Epidermal melanocyte (primary cell): ENCODE data around the gene HHATL.

Source experiments
- DNase-seq: peaks from one replicate; pipeline ENCODE4 v3.0.0; 2011; ENCODE audit warnings: low spot score; ENCODE audit not compliant: insufficient read length

Gene HHATL

DNA sequence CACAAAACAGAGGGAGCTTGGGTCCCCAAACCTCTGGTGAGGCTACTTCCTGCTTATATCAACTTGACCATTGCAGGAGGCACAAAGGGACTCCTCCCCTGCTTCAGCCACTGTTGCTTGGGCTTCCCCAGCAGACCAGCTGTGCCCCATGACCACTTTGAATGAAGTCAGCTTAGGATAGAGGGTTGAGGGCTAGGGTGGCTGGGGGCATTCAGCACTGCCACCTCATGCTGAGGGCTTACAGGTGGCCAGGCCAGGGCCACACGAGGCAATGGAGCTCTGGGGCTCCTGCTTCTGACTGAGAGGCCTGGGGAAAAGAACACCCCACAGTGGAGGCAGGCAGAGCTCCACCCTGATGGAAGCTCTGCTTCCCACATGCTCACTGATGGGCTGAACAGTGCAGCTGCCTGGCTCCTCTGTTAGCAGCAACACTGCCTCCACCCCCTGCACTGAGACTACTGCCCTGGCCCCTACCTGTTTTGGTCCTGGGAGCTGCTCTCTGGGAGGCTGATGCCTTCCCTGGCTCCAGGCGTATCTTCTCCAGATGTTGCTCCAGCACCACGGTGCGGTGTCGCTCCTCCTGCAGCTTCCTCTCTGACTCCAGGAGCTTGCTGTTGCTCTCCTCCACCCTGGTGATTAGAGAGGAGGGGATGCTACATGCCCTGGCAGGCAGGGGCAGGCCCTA lies 10.2 kb upstream of the HHATL start:
- DNase-seq = no peak

DNA sequence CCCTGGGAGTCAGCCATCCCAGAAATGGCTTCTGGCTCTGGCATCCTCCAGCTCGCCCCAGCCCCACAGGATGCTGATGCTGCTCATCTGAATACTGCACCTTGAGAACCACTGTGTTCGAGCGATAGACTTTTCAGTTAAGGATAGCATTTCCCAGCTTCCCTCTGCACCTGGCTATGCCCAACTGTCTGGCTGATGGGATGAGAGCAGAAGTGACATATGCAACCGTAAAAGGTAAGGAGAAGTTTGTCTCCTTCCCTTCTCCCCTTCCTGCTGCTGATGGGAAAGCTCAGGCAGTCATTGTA lies 9.7 kb upstream of the HHATL start:
- DNase-seq = no peak

DNA sequence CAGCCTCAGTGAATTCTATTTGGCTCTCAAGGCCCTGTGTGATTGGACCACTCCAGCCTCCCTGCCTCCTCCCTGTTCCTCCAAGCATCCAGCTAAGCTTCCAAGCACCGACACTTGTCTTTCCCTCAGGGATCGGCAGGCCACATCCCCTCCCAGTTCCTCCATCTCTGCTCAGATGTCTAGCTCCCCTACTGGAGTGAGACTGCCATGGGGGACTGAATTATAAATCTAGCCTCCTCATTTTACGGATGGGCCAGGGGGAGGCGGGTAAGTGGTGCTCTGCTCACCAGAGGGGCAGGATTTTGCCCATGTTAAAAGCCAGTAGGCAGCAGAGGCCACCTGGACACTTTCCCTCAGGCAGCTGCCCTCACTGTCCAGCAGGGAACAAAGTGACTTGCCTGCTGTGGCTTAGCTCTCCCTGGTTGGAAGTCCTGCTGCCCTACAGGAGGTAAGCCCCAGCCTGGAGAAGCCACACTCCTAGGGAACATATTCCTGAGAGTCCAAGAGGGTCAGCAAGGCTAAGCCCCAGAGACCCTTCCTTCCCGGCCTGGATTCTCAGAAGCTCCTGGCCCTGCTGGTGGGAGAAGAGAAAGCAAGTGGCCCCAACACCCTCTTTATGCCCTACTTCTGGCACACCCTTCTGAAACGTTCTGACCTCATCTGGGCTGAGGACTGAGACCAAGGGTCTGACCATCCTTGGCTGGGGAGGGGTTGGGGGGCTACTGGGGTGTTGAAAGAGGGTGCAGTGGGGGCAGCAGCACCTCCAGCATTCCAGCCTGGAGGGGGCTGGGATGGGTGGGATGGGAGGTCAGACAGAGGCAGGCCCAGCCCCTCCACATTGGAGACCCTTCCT lies 9.1 kb upstream of the HHATL start:
- no peak for DNase-seq

DNA sequence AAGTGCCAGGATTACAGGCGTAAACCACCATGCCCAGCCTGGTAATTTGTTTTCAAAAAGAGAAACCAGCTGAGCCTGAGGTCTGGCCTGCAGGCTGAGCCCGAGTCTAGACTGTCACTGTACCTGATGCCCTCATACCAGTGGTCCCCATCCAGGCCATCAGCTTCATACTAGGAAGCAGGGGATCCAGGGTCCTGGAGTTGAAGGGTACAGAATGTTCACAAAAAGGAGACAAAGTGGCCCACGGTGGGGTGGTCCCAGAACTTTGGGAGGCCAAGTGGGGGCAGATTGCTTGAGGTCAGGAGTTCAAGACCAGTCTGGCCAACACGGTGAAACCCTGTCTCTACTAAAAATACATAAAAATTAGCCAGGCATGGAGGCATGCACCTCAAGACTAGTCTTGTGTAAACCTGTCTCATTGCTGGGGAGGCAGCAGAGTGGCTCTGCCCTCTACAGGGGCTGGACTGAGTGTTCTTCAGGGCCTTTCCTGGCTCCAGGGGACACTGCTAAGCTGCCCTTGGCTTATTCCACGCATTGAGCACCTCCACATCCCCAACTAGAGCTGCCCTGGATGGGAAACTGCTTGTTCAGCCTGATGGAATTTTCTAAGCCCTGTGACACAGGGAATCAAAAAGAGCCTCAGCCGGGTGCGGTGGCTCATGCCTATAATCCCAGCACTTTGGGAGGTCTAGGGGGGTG lies 7.9 kb upstream of the HHATL start:
- DNase-seq = no peak

DNA sequence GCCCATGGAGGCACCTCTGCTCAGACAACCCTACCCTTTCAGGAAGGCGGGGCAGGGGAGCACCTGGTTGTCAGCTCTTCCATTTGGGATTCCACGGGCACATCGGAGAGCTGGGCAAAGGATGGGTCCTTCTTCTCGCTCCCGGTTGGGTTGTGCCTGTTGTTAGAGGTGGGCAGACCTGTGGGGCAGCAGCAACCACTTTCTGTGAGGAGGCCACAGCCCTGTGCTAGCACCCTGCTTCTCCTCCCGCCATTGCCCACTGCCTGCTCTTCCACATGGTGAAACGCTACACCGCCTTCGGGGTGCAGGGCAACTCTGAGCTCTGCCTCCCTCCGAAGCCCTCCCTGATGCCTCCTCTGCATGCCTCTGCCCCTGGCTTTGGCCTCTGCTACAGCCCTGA lies 7.0 kb upstream of the HHATL start:
- no peak for DNase-seq

DNA sequence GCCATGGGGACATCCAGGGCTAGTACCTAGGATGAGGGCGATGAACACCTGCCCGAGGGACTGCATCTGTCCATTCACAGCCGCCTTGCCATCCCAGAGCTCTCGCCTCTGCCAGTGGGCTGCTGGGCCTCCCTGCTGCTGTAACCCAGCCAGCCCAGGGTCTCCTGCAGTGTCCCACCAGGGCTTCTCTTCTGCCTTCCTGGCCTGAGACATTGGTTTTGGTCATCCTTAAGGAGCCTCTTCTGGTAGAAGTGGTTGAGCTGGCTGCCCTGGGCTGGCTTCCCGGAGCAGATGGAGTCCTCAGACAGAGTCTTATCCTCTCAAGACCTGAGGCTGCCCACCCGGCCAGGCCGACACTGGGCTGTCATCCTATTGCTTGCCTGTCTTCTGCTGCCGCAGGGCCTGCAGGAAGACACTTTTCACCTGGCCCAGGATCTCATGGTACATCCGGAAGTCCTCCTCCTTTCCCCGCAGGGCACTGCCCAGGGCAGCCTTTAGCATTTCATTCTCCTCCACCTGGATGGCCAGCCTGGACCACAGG lies 6.1 kb upstream of the HHATL start:
- no peak for DNase-seq

DNA sequence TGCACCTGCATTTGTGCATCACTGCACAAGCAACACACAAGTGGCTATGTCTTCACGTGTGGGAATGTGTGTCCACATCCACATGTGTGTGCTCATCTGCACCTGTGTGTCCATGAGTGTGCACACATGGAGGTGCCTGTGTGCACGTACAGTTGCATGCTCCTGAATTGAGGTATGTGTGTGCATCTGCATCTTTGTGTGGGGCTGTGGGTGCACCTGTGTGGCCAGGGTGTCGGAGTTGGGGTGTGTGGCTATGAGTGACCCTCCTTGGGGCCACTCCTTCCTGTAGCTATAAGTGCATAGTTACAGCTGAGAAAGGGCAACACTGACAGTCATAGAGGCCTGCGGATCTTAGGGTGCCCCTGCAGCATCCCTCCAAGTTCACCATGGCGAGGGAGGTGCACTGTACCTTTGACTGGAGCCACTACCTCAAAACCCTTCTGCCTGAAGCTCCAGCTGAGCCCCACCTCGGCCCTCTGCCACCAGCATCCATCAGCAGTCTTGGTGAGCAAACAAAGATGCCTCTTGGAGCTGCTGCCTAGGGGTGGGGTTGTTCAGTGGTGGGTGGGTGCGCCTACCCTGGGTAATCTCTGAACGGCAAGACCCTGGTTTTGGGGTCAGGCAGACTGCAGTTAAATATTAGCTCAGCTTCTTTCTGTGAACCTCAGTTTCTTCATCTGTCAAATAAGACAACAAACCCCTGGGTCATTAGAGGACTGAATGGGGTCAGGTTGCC lies 5.2 kb upstream of the HHATL start:
- no peak for DNase-seq

DNA sequence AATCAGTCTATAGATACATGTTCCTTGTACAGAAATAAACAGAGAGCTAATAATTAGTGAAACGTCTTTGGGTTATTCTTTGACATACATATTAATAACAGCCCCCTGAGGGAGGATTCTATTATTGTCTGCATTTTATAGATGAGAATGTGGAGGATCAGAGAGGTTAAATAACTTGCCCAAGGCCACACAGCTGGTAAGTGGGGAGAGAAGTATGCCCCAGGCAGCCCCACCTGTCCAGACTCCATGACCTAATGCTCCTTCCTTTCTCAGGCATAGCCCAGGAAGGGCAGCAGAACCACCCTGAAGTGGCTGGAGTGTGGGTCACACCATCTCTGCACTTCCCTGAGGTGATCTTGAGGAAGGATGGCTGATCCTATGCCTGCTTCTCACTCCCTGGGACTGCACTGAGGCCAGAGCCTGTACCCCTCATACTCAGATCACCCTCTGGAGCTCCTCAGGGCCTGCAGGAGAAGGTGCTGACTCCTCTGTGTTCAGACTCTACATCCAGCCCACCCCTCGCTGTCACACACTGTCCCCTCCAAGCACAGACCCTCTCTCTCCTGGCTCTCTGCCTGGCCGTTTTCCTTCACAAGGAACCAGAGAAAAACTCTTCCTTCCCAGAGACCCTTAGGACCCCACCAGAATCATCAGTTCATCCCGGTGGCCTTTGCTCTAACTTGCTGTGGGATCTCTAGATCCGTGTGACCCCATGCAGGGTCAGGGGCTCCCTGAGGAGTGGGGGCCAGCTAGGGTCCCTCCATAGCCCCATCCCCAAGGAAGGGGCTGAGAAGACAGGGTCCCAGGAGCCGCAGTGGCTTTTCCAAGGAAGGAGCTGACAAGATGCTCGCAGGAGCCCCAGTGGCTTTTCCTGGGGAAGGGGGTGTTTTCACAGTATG lies 4.4 kb upstream of the HHATL start:
- DNase-seq = no peak

DNA sequence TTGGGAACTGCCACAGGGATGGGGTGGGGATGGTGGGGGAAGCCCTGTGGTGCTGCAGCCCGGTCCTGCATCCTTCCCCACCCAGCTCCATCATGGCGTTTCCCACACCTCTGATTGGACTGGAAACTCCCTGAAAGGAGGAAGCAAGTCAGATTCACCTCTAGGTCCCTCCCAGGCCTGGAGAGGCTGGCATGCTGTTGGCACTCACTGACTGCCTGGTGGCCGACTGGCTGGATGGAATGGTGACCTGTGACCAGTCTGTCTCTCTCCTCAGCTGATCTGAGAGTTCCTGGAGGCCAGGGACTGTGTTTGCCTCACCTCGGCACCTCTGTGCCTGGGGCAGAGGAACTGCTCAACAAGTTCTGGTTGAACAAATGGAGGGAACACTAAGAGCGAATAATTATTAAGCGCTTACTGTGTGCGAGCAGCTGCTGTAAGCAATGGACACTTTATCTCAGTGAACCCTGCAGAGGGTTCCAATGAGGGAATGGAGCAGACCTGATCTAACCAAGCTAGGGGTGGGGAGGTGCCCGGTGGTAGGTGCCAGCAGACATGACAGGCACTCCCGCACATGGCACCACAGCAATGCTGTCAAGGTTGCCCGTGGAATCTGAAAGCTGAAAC lies 3.5 kb upstream of the HHATL start:
- DNase-seq = no peak

DNA sequence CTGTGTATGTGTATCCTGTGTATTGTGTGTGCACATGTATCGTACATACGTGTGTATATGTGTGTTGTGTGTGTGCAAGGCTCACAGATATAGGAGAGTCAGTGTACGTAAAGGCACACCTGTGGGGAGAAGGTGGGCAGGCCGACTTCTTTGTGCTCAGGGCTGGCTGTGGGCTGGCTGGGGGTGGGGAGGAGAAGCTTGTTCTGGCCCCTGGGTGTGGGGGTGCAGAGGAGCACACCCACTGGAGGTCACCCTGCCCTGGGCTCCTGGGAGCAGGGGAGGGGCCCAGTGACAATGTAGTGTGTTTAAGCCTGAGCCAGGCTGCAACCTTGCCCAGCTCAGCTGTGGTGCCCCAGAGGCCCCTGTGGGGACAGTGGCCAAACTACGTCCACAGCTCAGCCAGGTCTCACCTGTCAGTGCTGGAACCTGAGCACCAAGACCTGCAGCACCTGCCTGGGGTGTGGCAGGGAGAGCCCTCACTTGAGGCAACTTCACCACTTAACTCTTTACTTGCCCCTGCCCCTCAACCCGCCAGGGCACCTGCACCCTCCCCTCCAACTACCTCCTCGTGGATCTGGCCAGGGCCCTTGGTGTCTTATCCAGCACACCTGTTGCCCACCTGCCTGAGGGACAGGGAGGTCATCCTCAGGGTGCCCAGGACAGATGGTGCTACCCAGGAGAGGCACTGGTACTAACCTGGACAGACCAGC lies 2.6 kb upstream of the HHATL start:
- no peak for DNase-seq

DNA sequence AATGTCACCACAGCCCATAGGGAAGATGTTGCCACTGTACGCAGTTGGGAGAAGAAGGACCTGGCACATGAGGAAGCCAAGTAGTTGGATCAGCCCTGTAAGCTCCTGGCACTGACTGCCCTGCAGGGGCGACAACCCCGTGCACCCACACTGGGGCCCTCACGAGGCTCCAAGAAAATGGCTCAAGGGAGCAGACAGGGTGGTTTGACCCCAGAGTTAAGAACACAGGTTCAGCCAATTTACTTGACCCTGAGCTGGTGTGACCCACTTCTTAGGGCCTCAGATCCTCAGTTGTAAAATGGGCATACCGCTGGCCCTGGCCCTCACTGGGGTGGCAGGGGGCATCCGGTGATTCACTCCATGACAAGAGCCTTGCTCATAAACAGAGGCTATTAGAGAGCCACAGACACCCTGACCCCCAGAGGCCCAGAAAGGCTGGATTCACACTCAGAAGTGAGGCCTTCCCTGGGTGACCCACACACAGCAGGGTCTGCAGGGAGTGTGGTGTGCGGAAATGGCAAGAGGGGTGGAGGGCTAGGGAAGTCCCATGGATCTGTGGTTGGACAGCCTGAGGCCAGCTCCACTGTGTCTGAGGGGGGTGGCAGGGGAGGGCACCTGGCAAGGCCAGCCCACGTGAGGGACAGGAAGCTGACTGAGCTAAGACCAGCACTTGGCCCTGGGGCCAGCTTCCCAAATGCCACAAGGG lies 1.7 kb upstream of the HHATL start:
- no peak for DNase-seq

DNA sequence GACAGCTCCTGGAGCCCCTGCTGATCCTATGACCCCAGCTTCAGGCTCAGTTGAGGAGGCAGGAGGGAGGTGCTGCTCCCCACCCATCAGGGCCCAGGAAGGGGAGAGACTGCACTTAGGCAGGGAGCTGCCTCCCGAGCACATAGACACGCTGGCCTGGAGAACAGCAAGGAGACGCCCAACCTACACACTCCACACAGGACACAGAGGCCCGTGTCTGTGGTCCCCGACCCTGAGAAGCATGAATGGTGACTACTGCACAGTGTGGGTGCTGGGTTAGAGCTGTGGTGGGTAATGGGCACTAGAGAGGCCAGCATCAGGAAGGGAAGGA lies 1.1 kb upstream of the HHATL start:
- no peak for DNase-seq

DNA sequence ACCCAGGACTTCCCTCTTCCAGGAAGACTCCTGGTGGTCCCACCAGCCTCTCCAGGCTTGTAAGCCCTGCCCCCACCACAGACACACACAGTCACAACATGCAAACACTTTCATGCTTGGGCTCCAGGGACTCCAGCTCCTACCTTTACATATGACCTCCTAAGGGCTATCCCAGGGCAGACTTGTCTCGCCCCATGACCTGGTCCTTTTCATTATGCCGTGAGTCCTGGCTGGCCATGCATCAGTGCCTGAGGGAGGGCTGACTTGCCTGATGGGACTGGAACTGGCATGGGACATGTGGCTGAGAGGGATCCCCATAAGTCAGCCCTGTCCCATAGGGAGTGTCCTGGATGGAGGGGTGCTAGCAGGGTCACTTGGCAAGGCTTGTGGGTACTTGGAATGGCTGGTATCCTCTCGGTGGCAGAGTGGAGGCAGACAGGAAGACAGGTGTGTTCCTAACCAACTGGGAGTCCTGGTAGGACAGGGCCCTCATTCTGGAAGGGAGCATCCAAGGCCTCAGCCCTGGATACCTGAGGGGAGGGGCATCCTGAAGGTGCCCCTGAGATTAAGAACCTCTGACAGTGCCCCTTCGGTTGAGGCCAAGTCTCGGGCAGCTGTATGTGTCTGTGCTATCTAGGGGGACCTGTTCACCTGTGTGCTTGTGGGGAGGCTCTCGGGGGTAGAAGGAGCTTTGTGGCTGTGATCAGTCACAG lies 540 bp upstream of the HHATL start:
- no peak for DNase-seq

DNA sequence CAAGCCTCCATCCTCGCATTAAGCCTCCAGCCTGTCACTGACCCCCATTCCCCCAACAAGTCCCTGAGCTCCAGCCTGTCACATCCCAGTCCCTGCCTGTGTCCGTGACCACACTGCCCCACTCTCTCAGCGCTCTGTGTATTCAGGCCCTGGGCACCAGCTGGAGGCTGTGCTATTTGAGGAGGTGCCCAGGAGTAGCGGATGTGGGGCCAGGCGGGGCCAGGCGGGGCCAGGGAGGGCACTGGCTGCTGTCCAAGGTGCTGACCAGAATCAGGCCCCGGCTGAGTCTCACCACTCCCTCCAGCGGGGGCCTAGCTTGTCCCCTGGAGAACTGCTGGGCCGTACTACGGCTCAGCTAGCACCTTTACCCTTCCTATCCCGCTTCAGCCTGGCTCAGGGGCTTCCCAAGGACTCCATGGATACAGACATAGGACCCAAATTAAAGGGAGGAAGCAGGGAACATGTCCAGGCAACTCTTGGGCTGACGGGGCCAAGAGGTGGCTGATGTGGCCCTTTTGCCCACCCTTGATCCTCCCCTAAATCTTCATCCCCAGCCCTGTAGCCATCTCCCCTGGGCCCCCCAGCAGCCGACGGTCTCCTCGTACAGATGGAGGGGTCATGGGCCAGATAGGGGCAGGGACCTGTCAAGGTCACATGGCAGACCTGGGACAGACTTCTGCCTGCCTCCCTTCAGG lies 1.1 kb downstream of the HHATL start:
- peak; percentile 72 for DNase-seq

DNA sequence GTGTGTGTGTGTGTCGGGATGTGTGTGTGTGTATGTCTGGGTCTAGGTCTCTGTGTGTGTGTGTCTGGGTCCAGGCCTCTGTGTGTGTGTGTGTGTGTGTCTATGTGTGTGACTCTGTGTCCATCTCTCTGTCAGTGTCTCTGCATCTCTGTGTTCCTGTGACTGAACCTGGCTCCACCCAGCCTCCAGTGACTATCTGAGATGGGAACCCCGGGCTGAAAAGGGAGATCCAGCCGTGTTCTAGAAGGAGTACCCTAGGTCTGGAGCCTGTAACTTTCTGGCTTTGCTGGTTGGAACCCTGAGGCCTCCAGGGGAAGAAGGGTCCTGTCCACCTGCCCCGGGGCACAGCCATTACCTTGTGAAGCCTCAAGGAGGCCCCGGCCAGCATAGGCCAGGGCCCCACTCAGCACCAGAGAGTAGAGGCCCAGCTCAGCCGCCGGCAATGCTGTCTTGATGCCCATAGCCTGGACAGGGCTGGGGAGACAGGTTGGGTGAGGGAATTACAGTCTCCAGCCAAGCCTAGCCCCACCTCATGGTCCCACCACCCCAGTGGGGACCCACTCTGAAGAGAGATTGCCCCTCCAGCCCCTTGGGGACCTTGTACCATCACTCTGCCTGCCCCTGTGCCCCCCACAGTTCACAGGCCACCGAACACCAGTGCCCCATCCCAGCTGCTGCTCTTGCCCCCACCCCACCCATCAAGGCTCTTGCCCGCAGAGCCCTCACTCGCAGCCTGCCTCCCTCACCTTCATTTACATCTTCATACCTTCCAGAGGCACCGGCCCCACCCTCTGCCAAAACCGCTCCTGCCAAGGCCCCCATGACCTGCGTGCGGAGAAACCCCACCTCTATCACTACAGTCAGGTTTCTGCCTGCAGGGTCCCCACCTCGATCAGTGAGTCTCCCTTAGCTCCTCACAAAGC lies 2.0 kb downstream of the HHATL start:
- no peak for DNase-seq

DNA sequence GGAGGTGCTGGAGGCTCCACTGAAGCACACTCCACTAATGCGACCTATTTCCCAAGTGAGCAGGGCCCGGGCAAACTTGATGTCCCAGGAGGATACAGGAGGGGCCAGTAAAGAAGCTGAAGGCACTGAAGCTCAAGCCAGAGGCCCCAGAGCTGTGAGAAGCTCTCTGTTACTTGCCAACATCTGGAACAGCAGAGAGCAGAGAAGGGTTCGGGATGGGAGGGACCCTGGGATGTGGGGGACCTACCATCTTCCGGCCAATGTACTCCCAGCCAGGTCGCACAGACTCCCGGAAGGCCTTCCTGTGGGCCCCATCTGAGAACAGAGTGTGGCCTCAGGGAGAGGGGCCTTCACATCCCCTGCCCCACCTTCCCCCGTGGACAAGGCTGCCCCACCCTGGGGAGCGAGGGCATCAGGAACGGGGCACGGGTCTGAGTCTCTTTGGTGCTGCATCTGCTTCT lies 3.1 kb downstream of the HHATL start:
- no peak for DNase-seq

DNA sequence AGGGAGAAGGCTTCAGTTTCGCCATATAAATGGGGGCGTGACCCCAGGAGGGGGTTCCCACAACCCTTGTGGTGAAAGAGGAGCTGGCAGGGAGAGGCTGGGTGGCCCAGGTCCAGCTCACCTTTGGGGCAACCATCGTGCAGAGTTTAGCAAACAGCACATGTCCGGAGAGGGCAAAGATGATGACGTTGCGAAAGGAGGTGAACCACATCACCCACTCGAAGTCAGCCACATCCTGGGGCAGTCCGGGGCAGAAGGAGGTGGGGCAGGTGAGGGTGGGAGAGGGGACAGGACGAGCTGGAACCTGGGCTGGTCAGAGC lies 3.7 kb downstream of the HHATL start:
- no peak for DNase-seq
